IMR-90 (cell line): ENCODE data around the gene PRSS56. TPM values are rescaled to one million over a fixed set of nuclear protein-coding genes. Genes with fewer than 3 reads are reported as not detected.
A peak's percentile ranks its signal among the peaks of the same experiment; 100 is the strongest.

Experiments
- ATAC-seq: fragments of 200-7000 bp; cut with Tn5 transposase; 2 replicates; pipeline ENCODE4 v1.9.1; 2020; ENCODE audit warnings: low read depth, mild to moderate bottlenecking, moderate library complexity
- BruUV-seq: library from RNA; stranded (reverse); fragments of 400-500 nt; replicated peaks from 2 replicates; lab custom pipeline; 2021; lab: Mats Ljungman, UMichigan
- CTCF ChIA-PET: fragments of 300-600 bp; formaldehyde crosslinking; extraction: SDS; loops from one replicate; lab custom pipeline; 2021; ENCODE audit warnings: antibody characterized with exemption; lab: Yijun Ruan, JAX
- POLR2A ChIA-PET: fragments of 300-600 bp; sonication (Branson Sonifier 250); formaldehyde crosslinking; loops from one replicate; lab custom pipeline; 2022; ENCODE audit warnings: antibody characterized with exemption; ENCODE audit not compliant: unreplicated experiment; lab: Charles Lee
- DNase-seq: peaks from one replicate; pipeline ENCODE4 v3.0.0; 2013
- H2AFZ ChIP-seq: replicated peaks from 2 replicates; pipeline ENCODE3; 2013; ENCODE audit warnings: low read length, mild to moderate bottlenecking; ENCODE audit not compliant: poor library complexity
- H2AK5ac ChIP-seq: 2 replicates; pipeline ENCODE4 v1.6.1; 2013; ENCODE audit warnings: low read depth, low read length, inconsistent platforms
- H2AK9ac ChIP-seq: replicated peaks from 2 replicates; pipeline ENCODE3; 2013; ENCODE audit warnings: mild to moderate bottlenecking, low read depth, low read length, moderate library complexity; ENCODE audit not compliant: poor library complexity
- H2BK120ac ChIP-seq: 2 replicates; pipeline ENCODE4 v1.6.1; 2013; ENCODE audit warnings: low read depth, low read length, inconsistent platforms
- H2BK15ac ChIP-seq: 3 replicates; pipeline ENCODE4 v1.6.1; 2013; ENCODE audit warnings: low read depth, low read length, inconsistent platforms
- H2BK20ac ChIP-seq: 2 replicates; pipeline ENCODE4 v1.6.1; 2013; ENCODE audit warnings: low read depth, mild to moderate bottlenecking, inconsistent platforms, low read length, moderate library complexity
- H2BK5ac ChIP-seq: 2 replicates; pipeline ENCODE4 v1.6.1; 2013; ENCODE audit warnings: mild to moderate bottlenecking, low read depth, low read length, inconsistent platforms; ENCODE audit not compliant: poor library complexity, severe bottlenecking
- H3K14ac ChIP-seq: replicated peaks from 2 replicates; pipeline ENCODE4 v1.6.1; 2013; ENCODE audit warnings: low read depth, low read length, inconsistent platforms
- H3K18ac ChIP-seq: 2 replicates; pipeline ENCODE4 v1.6.1; 2013; ENCODE audit warnings: low read depth, low read length, control low read depth
- H3K23ac ChIP-seq: 2 replicates; pipeline ENCODE4 v1.6.1; 2013; ENCODE audit warnings: low read depth, low read length, inconsistent platforms
- H3K27ac ChIP-seq: 2 replicates; pipeline ENCODE4 v1.5.1; 2013; ENCODE audit warnings: mild to moderate bottlenecking, control low read depth, low read length; ENCODE audit not compliant: insufficient read depth
- H3K27me3 ChIP-seq: 2 replicates; pipeline ENCODE4 v1.6.1; 2013; ENCODE audit warnings: low read length; ENCODE audit not compliant: control insufficient read depth, insufficient read depth
- H3K36me3 ChIP-seq: 2 replicates; pipeline ENCODE4 v1.6.1; 2013; ENCODE audit warnings: low read length, mixed read lengths; ENCODE audit not compliant: control insufficient read depth, insufficient read depth
- H3K4ac ChIP-seq: 2 replicates; pipeline ENCODE4 v1.6.1; 2013; ENCODE audit warnings: low read depth, low read length, inconsistent platforms
- H3K4me1 ChIP-seq: 2 replicates; pipeline ENCODE4 v1.6.1; 2013; ENCODE audit warnings: low read length, mixed read lengths; ENCODE audit not compliant: control insufficient read depth, insufficient read depth
- H3K4me2 ChIP-seq: 2 replicates; pipeline ENCODE4 v1.6.1; 2013; ENCODE audit warnings: low read depth, mild to moderate bottlenecking, control low read depth, low read length, moderate library complexity
- H3K4me3 ChIP-seq: 2 replicates; pipeline ENCODE4 v1.5.1; 2013; ENCODE audit warnings: low read depth, mild to moderate bottlenecking, control low read depth, low read length, moderate library complexity; ENCODE audit not compliant: insufficient read depth
- H3K56ac ChIP-seq: 2 replicates; pipeline ENCODE4 v1.6.1; 2013; ENCODE audit warnings: low read length, inconsistent platforms; ENCODE audit not compliant: insufficient read depth; ENCODE audit errors: extremely low read depth
- H3K79me1 ChIP-seq, 2 experiments: 2 replicates each; pipeline ENCODE4 v1.6.1; 2013; ENCODE audit warnings: low read length in 2 of 2, inconsistent platforms in 1 of 2, low read depth in 1 of 2
- H3K9ac ChIP-seq: 2 replicates; pipeline ENCODE4 v1.6.1; 2013; ENCODE audit warnings: low read depth, low read length, control low read depth
- H3K9me1 ChIP-seq: 2 replicates; pipeline ENCODE4 v1.6.1; 2013; ENCODE audit warnings: low read length, inconsistent platforms; ENCODE audit not compliant: insufficient read depth
- H3K9me3 ChIP-seq: 2 replicates; pipeline ENCODE4 v1.6.1; 2013; ENCODE audit warnings: low read length; ENCODE audit not compliant: control insufficient read depth, insufficient read depth
- H4K20me1 ChIP-seq: 2 replicates; pipeline ENCODE4 v1.6.1; 2013; ENCODE audit warnings: low read length, inconsistent platforms; ENCODE audit not compliant: insufficient read depth
- H4K5ac ChIP-seq: 2 replicates; pipeline ENCODE4 v1.6.1; 2013; ENCODE audit warnings: mild to moderate bottlenecking, low read depth, low read length, control low read depth
- H4K8ac ChIP-seq, 2 experiments: 2 replicates each; pipeline ENCODE4 v1.6.1; 2013; ENCODE audit warnings: low read depth in 2 of 2, low read length in 2 of 2, control low read depth in 1 of 2, inconsistent platforms in 1 of 2
- H4K91ac ChIP-seq: 2 replicates; pipeline ENCODE4 v1.6.1; 2013; ENCODE audit warnings: low read depth, low read length, inconsistent platforms; ENCODE audit not compliant: insufficient read depth
- CEBPB ChIP-seq: IDR thresholded peaks from 2 replicates; pipeline ENCODE4 v1.6.1; 2012; ENCODE audit warnings: low read depth, low read length, improper control_type of control experiment
- CHD1 ChIP-seq: IDR thresholded peaks from 2 replicates; pipeline ENCODE4 v1.6.1; 2012; ENCODE audit warnings: low read depth, low read length, improper control_type of control experiment
- MAFK ChIP-seq: IDR thresholded peaks from 2 replicates; pipeline ENCODE4 v1.6.1; 2012; ENCODE audit warnings: low read depth, low read length, improper control_type of control experiment
- MAZ ChIP-seq: IDR thresholded peaks from 2 replicates; pipeline ENCODE4 v1.6.1; 2012; ENCODE audit warnings: low read depth, mild to moderate bottlenecking, low read length, improper control_type of control experiment, moderate library complexity, borderline replicate concordance
- MXI1 ChIP-seq: IDR thresholded peaks from 2 replicates; pipeline ENCODE4 v1.6.1; 2012; ENCODE audit warnings: low read depth, mild to moderate bottlenecking, low read length, moderate library complexity, borderline replicate concordance
- POLR2A ChIP-seq: IDR thresholded peaks from 2 replicates; pipeline ENCODE4 v1.6.1; 2012; ENCODE audit warnings: mild to moderate bottlenecking, low read depth, low read length
- RAD21 ChIP-seq: IDR thresholded peaks from 2 replicates; pipeline ENCODE4 v1.6.1; 2012; ENCODE audit warnings: low read length, improper control_type of control experiment
- SMC3 ChIP-seq: fragments of 150-350 bp; IDR thresholded peaks from 2 replicates; pipeline ENCODE4 v1.6.1; 2016; ENCODE audit warnings: low read depth, mild to moderate bottlenecking, antibody characterized with exemption, low read length, moderate library complexity
- WGBS, 2 experiments: methylation state at CpG; one replicate each; pipeline versions ENCODE4 v1.1.5 to v1.1.7; 2013; ENCODE audit warnings: missing lambda C conversion rate in 2 of 2; ENCODE audit not compliant: insufficient read length in 1 of 2; ENCODE audit errors: extremely low coverage in 2 of 2; 5-methylcytosine and 5-hydroxymethylcytosine counted together
- dilution Hi-C: fragments of 300-500 bp; cut with HindIII; formaldehyde crosslinking; loops from one replicate; pipeline ENCODE4 v1.14.3; 2018; ENCODE audit warnings: low sequenced_read_pairs; ENCODE audit not compliant: unreplicated experiment
- in situ Hi-C: fragments of 300-500 bp; cut with MboI; formaldehyde crosslinking; loops from 3 replicates; pipeline ENCODE4 v1.14.3; 2019; ENCODE audit warnings: low sequenced_read_pairs, inconsistent platforms, mixed read lengths
- intact Hi-C: fragments of 100-400 bp; cut with micrococcal nuclease; formaldehyde crosslinking; loops from 2 replicates; pipeline ENCODE4 v1.10.0; 2022
- polyA plus RNA-seq, 3 experiments: library from polyadenylated mRNA; depleted of rRNA; stranded (reverse); fragments of >200 nt; gene quantifications; 2 replicates each; pipeline ENCODE4 v1.2.3, GENCODE V29; 2012; ENCODE audit warnings: low replicate concordance in 1 of 3
- total RNA-seq: library from RNA; depleted of rRNA; stranded (reverse); fragments of >200 nt; gene quantifications from 2 replicates; pipeline ENCODE4 v1.2.3, GENCODE V29; 2012

PRSS56 gene
- total and polyA plus RNA-seq, 2 of the 4 experiments (the other 2 are of a cell fraction): not detected

DNA sequence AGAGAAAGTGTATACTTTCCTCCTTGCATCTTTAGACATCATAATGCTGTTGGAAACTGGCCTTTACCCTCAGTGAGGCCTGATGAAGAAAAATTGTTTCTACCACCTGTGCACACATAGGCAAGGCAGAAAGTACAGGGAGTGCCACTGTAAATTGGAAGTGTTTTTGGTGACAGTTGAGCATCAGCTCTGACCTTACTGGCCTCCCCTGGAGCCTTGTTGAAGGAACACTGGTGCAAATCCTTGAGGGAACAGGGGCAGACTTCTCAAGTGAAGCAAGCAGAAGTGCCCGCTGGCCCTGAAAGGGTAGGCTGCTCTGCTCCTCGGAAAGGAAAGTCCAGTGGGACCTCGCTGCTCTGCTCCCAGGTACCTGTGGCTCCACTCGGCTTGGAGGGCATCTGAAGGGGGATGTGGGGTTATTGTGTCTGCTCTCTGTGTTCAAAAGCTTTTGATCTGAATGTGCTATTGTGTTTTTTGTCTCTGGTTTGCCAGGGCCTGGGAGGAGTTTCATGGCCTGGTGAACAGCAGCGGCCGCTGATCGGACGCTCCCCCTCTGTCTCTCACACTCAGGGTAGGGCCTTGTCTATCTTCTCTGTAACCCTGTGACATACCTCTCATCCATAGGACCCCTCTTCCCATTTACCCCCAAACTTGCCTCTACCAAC lies 53.7 kb downstream of the PRSS56 start:
- peaks cover 6% of the 10 kb centered on the region; the same call in 1 of the 2 replicates for H3K4me1 ChIP-seq
- no peak overlapping the region for H2BK20ac ChIP-seq
- ChIA-PET CTCF (no interaction called here), POLR2A (no interaction called here)
- peak overlapping the region; percentile 43; the same call in 1 of the 2 replicates for H4K5ac ChIP-seq
- H4K20me1 ChIP-seq: no peaks in the 10 kb centered on the region
- no peak overlapping the region for H2AFZ ChIP-seq
- in situ Hi-C loops (no loop called here), dilution Hi-C loops (no loop called here), intact Hi-C loops (no loop called here)
- H4K8ac ChIP-seq: peak overlapping the region in 1 of 2 experiments; percentile 30; a peak in 2 of 4 replicates
- peak overlapping the region; percentile 36; the same call in 1 of the 2 replicates for H3K18ac ChIP-seq
- H3K9me1 ChIP-seq: peaks cover 11% of the 10 kb centered on the region; the same call in 1 of the 2 replicates
- H3K27me3 ChIP-seq: no peaks in the 10 kb centered on the region
- TF ChIP-seq CEBPB (no peak), RAD21 (no peak), MAZ (no peak), SMC3 (no peak), MXI1 (no peak), MAFK (no peak), POLR2A (no peak), CHD1 (no peak)
- peak overlapping the region; percentile 44; the same call in 1 of the 2 replicates for H2BK120ac ChIP-seq
- no peak overlapping the region for H3K9ac ChIP-seq
- H3K4me2 ChIP-seq: no peak overlapping the region
- H3K9me3 ChIP-seq: no peaks in the 10 kb centered on the region
- WGBS, 2 experiments: no CpG with 5 or more reads among the region's 8 CpGs
- H2AK5ac ChIP-seq: peak overlapping the region; percentile 20; the same call in 1 of the 2 replicates
- H3K56ac ChIP-seq: no peak overlapping the region
- no peak overlapping the region for H3K14ac ChIP-seq
- ATAC-seq (no peak), DNase-seq (no peak)
- no peak overlapping the region for H2BK15ac ChIP-seq
- H3K27ac ChIP-seq: no peak overlapping the region
- peak overlapping the region; percentile 24; the same call in 1 of the 2 replicates for H3K4ac ChIP-seq
- H3K79me1 ChIP-seq: peaks cover 6 to 29% of the 10 kb centered on the region in 2 experiments; a peak in 2 of 4 replicates
- no peak overlapping the region for H3K4me3 ChIP-seq
- no peak overlapping the region; the same call in 1 of the 2 replicates for H4K91ac ChIP-seq
- H3K23ac ChIP-seq: 0 out of 2 replicates have a peak overlapping the region, but pooled peaks have one; percentile 29
- H2AK9ac ChIP-seq: peak overlapping the region; percentile 4
- peaks cover 17% of the 10 kb centered on the region for H3K36me3 ChIP-seq
- peak overlapping the region; percentile 60 for H2BK5ac ChIP-seq
- BruUV-seq: no TSS peak
